GM12891 (cell line): ENCODE results near the gene EDARADD.

Source experiments
- PAX5 ChIP-seq: IDR thresholded peaks from 2 replicates; pipeline ENCODE4 v1.6.1; 2011; ENCODE audit warnings: low read length, moderate library complexity, mild to moderate bottlenecking; ENCODE audit not compliant: insufficient read depth, severe bottlenecking
- POLR2A ChIP-seq: IDR thresholded peaks from 2 replicates; pipeline ENCODE4 v1.6.1; 2011; ENCODE audit warnings: low read depth, low read length, control low read depth
- POLR2AphosphoS5 ChIP-seq: IDR thresholded peaks from 2 replicates; pipeline ENCODE4 v1.6.1; 2011; ENCODE audit warnings: low read depth, low read length, control low read depth
- POU2F2 ChIP-seq: IDR thresholded peaks from 2 replicates; pipeline ENCODE4 v1.6.1; 2011; ENCODE audit warnings: low read depth, mild to moderate bottlenecking, control low read depth, low read length, moderate library complexity
- SPI1 ChIP-seq: IDR thresholded peaks from 2 replicates; pipeline ENCODE4 v1.6.1; 2011; ENCODE audit warnings: low read depth, low read length, control low read depth
- TAF1 ChIP-seq: IDR thresholded peaks from 2 replicates; pipeline ENCODE4 v1.6.1; 2011; ENCODE audit warnings: low read depth, low read length, control low read depth

DNA sequence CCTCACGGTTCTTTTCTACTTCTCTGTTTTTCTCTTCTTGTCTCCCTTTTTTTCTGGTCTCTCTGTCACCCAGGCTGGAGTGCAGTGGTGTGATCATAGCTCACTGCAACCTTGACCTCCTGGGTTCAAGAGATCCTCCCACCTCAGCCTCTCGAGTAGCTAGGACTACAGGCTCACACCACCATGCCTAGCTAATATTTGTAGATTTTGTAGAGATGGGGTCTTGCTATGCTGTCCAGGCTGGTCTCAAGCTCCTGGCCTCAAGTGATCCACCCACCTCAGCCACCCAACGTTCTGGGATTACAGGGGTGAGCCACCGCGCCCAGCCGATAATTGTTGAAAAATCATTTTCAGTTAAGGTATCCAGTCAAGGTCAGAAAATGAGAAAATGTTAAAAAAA is 103.8 kb downstream of the EDARADD start:
- no peak for TF ChIP-seq POLR2A
- no peak for TF ChIP-seq POLR2AphosphoS5
- TF ChIP-seq TAF1 = no peak
- no peak for TF ChIP-seq SPI1
- no peak for TF ChIP-seq POU2F2
- no peak for TF ChIP-seq PAX5
